ENCODE results near the gene TPM2. TPM values are rescaled to one million over a fixed set of nuclear protein-coding genes. Genes with fewer than 3 reads are reported as not detected.
A peak's percentile ranks its signal among the peaks of the same experiment; 100 is the strongest.

The TPM2 gene
- total and polyA plus RNA-seq, 9 of the 15 experiments (the other 6 are each of a cell fraction or from before 2014, with no cell fraction given) = 0.28 to 16.1 (median 4.5) TPM

DNA sequence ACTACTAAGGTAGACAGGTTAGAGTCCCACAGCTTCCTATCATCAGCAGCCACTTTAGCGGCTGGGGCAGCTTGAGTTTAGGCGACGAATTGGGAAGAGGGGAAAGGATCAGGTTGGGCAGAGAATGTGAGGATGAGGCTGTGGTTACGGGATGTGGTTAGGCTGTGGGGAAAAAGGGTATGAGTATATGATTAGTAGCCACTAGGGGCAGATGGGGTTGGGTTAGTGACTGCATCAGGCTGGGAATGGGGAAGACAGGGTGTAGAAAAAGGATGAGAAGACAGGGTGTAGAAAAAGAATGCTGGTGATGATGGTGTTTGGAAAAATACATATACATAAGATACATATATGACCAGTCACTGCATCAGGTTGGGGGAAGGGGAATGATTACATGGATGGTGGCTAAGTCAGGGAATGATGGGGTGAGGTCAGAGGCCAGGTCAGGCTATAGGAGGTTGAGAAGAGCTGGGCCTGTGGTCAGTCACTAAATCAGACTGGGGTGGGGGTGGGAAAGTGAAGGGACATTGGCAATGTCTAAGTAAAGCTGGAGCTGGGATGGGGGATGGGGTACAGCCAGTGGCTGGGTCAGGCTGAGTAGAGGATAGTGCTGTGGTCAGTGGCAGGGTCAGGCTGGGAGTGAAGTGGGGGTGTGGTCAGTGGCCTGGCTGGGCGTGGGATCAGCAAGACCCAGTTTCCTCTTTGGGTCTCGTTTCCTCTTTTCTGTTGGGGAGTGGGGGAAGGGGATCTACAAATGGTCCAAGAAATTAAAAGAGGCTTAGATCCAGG lies 40.2 kb upstream of the TPM2 start (continued):
- no peak for TF ChIP-seq ZNF41 (CRISPR knock-in tag; conservative IDR thresholded peaks at IDR 0.05)
- no peak for TF ChIP-seq HDAC2 (IDR thresholded peaks at IDR 0.05)
- TF ChIP-seq, protein P1, sequence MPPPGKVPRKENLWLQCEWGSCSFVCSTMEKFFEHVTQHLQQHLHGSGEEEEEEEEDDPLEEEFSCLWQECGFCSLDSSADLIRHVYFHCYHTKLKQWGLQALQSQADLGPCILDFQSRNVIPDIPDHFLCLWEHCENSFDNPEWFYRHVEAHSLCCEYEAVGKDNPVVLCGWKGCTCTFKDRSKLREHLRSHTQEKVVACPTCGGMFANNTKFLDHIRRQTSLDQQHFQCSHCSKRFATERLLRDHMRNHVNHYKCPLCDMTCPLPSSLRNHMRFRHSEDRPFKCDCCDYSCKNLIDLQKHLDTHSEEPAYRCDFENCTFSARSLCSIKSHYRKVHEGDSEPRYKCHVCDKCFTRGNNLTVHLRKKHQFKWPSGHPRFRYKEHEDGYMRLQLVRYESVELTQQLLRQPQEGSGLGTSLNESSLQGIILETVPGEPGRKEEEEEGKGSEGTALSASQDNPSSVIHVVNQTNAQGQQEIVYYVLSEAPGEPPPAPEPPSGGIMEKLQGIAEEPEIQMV (tag; conservative IDR thresholded peaks at IDR 0.05; ENCODE audit: low read depth) = no peak
- TF ChIP-seq TAF15 (IDR thresholded peaks at IDR 0.05; ENCODE audit: low read depth, low read length) = no peak
- no peak for TF ChIP-seq NR2F6 (CRISPR knock-in tag; IDR thresholded peaks at IDR 0.05)
- no peak for TF ChIP-seq SLC30A9 (CRISPR knock-in tag; IDR thresholded peaks at IDR 0.05)
- TF ChIP-seq KAT2B (IDR thresholded peaks at IDR 0.05; ENCODE audit: low read depth, low read length) = no peak
- TF ChIP-seq NFE2L1 (tag; IDR thresholded peaks at IDR 0.05; ENCODE audit: borderline replicate concordance, low read depth) = no peak
- TF ChIP-seq NFATC3 (IDR thresholded peaks at IDR 0.05) = no peak
- TF ChIP-seq RBM25 (IDR thresholded peaks at IDR 0.05; ENCODE audit: low read depth, low read length, severe bottlenecking) = no peak
- no peak for TF ChIP-seq CREB1 (IDR thresholded peaks at IDR 0.05)
- no peak for TF ChIP-seq CREB1 (CRISPR knock-in tag; IDR thresholded peaks at IDR 0.05)
- TF ChIP-seq, protein P2, sequence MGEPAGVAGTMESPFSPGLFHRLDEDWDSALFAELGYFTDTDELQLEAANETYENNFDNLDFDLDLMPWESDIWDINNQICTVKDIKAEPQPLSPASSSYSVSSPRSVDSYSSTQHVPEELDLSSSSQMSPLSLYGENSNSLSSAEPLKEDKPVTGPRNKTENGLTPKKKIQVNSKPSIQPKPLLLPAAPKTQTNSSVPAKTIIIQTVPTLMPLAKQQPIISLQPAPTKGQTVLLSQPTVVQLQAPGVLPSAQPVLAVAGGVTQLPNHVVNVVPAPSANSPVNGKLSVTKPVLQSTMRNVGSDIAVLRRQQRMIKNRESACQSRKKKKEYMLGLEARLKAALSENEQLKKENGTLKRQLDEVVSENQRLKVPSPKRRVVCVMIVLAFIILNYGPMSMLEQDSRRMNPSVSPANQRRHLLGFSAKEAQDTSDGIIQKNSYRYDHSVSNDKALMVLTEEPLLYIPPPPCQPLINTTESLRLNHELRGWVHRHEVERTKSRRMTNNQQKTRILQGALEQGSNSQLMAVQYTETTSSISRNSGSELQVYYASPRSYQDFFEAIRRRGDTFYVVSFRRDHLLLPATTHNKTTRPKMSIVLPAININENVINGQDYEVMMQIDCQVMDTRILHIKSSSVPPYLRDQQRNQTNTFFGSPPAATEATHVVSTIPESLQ (CRISPR knock-in tag; IDR thresholded peaks at IDR 0.05) = no peak
- no peak for TF ChIP-seq POLR2G (IDR thresholded peaks at IDR 0.05; ENCODE audit: low read depth, low read length)
- no peak for TF ChIP-seq ZNF436 (CRISPR knock-in tag; IDR thresholded peaks at IDR 0.05)
- no peak for TF ChIP-seq ETV6 (IDR thresholded peaks at IDR 0.05; ENCODE audit: borderline replicate concordance in 1 of 2, low read depth in 2 of 2, low read length in 1 of 2)
- TF ChIP-seq ETV6 (CRISPR knock-in tag; IDR thresholded peaks at IDR 0.05; ENCODE audit: borderline replicate concordance) = no peak
- TF ChIP-seq NR2C1 (IDR thresholded peaks at IDR 0.05) = peak; percentile 41; the same call in 1 of the 2 replicates
- TF ChIP-seq NR2C1 (tag; IDR thresholded peaks at IDR 0.05) = peak; percentile 52
- TF ChIP-seq FOXM1 (IDR thresholded peaks at IDR 0.05; ENCODE audit: low read depth) = no peak
- no peak for TF ChIP-seq FOXM1 (CRISPR knock-in tag; IDR thresholded peaks at IDR 0.05; ENCODE audit: low read depth)
- TF ChIP-seq, protein P3, sequence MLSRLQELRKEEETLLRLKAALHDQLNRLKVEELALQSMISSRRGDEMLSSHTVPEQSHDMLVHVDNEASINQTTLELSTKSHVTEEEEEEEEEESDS (CRISPR knock-in tag; IDR thresholded peaks at IDR 0.05) = no peak
- TF ChIP-seq, protein P4, sequence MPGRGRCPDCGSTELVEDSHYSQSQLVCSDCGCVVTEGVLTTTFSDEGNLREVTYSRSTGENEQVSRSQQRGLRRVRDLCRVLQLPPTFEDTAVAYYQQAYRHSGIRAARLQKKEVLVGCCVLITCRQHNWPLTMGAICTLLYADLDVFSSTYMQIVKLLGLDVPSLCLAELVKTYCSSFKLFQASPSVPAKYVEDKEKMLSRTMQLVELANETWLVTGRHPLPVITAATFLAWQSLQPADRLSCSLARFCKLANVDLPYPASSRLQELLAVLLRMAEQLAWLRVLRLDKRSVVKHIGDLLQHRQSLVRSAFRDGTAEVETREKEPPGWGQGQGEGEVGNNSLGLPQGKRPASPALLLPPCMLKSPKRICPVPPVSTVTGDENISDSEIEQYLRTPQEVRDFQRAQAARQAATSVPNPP (IDR thresholded peaks at IDR 0.05; ENCODE audit: borderline replicate concordance, insufficient read depth, insufficient read length) = no peak
- TF ChIP-seq ZNF717 (CRISPR knock-in tag; IDR thresholded peaks at IDR 0.05) = no peak
